HG03457 (cell line): Measurements from ENCODE around the gene PLEKHG4B.
"Not testable (repeated sequence)": the region's sequence is repeated elsewhere in the genome, so short reads cannot be mapped to it uniquely, and the experiment has no call there.

Experiments
- ATAC-seq: cut with Tn5 transposase; IDR thresholded peaks from one replicate; pipeline ENCODE4 v1.9.1; 2021; ENCODE audit warnings: moderate number of reproducible peaks; ENCODE audit not compliant: unreplicated experiment

PLEKHG4B gene

GRCh38 chr5:154826-155225 is 62.9 kb downstream of the PLEKHG4B start:
- ATAC-seq: no peak

DNA sequence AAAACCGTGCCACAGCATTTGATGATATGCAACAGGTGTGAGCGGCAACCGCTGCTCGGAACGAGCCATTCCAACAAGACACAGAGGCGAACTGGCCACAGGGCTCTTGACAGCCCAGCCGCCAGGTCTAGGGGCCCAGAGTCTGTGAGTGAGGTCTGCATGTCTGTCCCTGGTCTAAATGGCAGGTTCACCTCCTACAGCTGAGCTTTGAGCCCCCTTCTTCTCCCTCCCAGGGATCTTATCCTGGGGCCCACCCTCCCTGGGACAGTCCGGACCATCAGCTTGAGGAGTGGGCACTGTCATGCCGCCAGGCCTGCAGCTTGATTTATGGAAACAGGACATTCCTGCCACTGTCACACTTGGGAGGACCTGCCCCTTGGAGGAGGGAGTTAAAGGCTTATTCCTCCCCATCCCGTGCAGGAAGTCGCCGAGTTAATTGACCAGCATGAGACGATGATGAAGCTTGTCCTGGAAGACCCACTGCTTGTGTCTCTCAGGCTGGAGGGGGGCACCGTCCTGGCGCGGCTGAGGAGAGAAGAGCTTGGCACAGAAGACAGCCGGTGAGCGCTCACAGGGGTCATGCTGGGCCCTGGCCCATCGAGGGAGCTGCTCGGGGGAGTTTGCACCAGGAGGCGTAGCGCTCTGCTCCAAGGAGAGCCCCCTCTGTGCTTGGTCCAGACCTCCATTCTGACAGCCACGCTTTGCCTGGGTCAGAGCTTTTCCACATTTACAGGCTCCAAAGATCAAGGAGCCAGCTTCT is 63.9 kb downstream of the PLEKHG4B start:
- ATAC-seq: no peak

- ATAC-seq: no peak
These were observed 64.6 kb downstream of the PLEKHG4B start for GRCh38 chr5:156411-157072.

- no peak for ATAC-seq
These were observed 65.3 kb downstream of the PLEKHG4B start for GRCh38 chr5:157126-157715.

DNA sequence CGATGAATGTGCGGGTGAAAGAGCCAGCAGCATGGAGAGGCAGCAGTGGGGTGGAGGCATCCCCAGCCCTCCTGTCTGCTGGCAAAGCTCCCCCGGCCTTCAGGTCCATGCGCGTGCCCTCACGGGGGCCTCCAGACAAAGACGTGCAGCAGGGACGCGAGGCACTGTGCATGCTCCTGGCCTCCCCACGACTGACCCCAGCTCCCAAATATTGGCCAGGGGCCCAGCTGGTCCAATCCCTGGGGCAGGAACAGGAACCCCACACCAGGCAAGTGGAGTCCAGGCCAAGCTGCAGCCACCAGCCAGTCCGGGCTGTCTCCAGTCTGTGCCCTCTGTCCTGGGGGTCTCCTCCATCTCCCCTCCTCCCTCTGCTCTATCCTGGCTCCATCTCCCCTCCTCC is 65.8 kb downstream of the PLEKHG4B start:
- ATAC-seq: no peak

- no peak for ATAC-seq
These were observed 67.0 kb downstream of the PLEKHG4B start for GRCh38 chr5:158807-159447.

- ATAC-seq: no peak
These were observed 67.6 kb downstream of the PLEKHG4B start for GRCh38 chr5:159448-160172.

DNA sequence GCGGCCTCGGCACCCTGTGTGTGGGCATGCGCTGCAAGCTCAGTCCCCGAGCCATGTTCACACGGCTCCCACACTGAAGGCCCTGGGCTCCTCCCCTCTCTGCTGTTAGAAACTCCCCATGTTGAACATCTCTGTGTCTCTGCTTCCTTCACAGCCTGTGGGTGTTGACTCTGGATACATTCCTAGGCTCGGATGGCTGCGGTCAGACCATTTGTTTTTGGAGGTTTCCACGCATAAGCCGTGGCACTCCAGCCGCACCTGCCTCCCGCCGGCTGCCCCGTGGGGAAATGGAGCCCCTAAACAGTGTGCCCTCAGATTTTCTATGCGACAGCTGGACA is 68.2 kb downstream of the PLEKHG4B start:
- no peak for ATAC-seq

DNA sequence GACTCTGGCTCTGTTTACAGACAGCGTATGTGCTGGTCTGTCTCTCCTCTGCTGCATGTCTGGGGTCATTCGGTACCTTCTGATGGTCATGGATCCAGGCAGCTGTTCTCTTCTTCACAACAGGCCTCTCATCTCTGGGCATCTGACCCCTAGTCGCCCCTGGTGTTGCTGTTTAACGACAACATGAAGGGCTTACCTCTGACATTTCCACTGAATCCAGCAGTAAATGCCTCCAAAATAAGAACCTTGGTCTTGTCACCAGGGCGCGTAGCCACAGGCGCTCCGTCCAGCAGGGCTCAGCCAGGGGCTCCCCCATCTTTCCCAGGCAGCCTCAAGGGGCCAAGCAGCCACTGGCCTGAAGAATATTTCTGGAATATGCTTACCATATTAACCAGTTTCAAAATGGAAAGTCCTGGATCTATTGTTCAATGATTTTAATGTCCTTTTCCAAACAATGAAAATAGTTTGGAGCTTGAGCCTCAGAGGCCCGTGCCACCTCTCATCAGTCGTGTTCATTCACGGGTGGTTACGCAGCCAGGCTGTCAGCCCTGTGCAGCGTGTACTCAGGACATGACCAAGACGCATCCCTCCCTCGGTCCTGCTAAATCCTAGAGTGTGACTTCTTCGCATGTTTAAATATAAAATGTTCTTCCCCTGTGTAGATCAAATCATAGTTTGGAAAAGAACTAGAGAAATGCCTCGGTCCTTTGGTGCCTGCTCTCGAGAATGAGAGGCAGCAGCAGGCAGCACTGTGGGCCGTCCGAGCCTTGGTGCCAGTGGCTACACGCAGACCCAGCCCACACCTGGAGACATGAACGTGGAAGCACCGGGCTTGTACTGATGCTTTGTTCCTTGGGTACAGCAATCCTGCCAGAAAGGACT is 69.2 kb downstream of the PLEKHG4B start:
- ATAC-seq: no peak

- ATAC-seq: no peak
These were observed 69.8 kb downstream of the PLEKHG4B start for GRCh38 chr5:161803-162110.

DNA sequence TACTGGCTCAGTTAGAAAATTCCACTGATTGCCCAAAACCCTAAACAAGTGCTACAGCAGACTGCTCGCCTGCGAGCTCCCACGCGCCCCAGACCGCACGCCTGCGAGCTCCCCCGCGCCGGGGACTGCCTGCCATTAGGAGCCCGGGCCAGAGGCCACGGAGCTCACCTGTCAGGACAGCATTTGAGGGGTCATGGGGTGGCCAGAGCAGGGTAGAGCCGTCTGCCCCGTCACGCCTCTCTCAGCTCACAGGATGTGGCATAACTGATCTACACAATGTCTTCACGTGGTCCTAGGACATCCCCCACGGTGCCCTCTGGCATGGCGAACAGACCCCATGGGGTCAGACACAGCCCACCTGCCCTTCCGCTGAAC is 70.2 kb downstream of the PLEKHG4B start:
- ATAC-seq: no peak

DNA sequence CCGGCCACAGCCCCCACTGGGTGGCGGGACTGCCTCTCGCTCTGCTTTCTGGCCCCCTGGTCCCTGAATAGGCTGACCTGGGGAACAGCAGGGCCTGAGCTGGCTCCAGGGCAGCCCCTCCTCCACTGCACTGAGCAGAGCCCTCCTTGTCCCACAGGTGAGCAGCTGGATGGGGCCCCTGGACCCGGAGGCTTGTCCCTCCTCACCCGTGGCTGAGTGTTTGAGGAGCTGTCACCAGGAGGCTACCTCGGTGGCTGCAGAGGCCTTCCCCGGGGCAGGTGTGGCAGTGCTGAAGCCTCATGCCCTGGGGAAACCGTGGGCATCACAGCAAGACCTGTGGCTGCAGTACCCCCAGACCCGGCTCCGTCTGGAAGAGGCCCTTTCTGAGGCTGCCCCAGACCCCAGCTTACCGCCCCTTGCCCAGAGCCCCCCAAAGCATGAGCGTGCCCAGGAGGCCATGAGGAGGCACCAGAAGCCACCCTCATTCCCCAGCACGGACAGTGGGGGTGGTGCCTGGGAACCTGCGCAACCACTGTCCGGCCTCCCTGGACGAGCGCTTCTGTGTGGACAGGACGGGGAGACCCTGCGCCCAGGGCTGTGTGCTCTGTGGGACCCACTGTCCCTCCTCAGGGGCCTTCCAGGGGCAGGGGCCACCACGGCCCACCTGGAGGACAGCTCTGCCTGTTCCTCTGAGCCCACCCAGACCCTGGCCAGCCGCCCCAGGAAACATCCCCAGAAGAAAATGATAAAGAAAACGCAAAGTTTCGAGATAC is 70.8 kb downstream of the PLEKHG4B start:
- ATAC-seq: no peak

DNA sequence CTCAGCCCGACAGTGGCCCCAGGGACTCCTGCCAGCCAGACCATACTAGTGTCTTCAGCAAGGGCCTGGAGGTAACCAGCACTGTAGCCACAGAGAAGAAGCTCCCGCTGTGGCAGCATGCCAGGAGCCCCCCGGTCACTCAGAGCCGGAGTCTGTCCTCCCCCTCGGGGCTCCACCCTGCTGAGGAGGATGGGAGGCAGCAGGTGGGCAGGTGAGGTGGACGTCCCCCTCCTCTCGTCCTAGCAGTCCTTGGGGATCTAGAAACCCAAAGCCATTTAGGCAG is 71.3 kb downstream of the PLEKHG4B start:
- no peak for ATAC-seq

DNA sequence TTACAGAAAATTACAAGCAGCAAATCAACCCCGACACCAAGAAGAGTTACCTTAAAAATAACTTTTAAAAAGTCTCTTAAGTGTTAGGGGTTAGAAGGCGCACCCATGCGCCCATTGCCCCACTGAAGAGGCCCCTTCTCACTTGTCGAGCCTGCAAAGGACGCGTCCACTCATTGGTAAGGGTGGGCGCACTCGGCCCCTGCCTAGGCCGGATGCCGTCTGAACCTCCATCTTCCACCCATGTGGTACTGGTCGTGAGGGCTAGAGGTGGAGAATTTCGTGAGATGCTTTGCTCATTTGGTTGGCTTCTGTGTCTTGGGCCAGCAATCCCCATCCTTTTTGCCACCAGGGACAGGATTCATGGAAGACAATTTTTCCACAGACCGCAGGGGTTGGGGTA is 71.9 kb downstream of the PLEKHG4B start:
- no peak for ATAC-seq

DNA sequence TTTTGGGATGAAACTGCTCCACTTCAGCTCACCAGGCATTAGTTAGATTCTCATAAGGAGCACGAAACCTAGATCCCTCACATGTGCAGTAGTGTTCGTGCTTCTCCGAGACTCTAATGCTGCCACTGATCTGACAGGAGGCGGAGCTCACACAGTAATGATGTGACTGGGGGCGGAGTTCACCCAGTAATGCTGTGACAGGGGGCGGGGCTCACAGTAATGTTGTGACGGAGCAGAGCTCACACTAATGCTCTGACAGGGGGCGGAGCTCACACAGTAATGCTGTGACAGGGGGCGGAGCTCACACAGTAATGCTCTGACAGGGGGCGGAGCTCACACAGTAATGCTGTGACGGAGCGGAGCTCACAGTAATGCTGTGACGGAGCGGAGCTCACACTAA is 72.3 kb downstream of the PLEKHG4B start:
- ATAC-seq: no peak

GRCh38 chr5:164783-165182 is 72.8 kb downstream of the PLEKHG4B start:
- ATAC-seq: not testable (repeated sequence)

DNA sequence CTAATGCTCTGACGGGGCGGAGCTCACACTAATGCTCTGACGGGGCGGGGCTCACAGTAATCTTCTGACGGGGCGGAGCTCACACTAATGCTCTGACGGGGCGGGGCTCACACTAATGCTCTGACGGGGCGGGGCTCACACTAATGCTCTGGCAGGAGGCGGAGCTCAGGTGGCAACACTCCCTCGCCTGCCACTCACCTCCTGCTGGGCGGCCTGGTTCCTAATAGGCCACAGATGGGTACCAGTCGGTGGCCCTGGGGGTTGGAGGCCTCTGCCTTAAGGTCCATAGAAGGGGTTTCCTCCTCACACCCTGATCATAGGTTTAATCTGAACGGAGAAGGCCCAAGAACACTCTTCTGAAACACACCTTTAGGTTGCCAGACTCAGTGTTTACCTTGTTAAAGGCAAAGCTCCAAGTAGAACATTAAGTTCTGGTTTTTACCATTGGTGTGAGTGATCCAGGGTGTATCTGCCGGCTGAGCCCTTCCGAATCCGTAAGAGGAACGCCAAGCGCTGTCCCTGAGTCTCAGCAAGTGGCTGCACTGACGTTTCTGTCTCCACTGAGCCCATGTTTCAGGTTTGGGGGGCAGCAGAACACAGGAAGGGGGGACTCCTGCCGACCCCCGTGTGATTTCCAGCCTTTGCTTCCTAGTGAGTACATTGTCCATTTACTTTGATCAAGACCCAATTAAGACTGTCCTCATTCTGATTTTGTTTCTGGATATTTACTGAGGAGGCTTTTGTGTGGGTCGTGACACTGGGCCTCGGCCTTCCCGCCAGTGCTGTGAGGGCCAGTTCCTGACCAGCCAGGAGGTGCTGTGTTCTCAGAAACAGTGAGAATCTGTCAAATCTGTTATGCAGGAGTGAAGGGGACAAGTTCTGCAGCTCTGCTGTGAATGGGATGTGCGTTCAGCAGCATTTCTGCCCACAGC is 74.7 kb downstream of the PLEKHG4B start:
- no peak for ATAC-seq

DNA sequence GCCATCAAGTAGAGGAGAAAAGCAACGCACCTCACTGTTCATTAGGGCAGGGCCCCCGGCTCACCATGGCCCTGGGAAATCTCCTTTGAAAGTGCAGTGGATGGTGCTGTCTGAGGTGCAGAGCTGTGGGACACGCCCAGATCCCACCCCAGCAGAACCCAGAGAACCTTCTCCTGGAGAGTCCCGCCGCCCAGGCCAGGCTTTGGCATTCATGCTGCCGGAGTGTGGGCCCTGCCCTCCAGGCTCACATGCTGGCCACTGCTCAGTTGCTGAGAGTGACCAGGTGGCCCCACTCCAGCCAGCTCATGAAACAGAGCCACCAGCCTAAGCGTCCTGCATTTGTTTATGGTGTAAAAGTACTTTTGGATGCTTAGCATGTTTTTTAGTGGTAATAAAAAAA is 75.5 kb downstream of the PLEKHG4B start:
- no peak for ATAC-seq
